C4-2B (cell line): Measurements from ENCODE around the gene GPC5.
"Not testable (repeated sequence)": the region's sequence is repeated elsewhere in the genome, so short reads cannot be mapped to it uniquely, and the experiment has no call there.

Experiments
- H3K27ac ChIP-seq: fragments of 450-650 bp; 2 replicates; pipeline ENCODE4 v1.5.1; 2017
- ZFX ChIP-seq: fragments of 450-650 bp; IDR thresholded peaks from 2 replicates; pipeline ENCODE4 v1.6.1; 2017
- TF ChIP-seq, protein P1 (sequence below): fragments of 450-650 bp; conservative IDR thresholded peaks from 2 replicates; pipeline ENCODE4 v1.5.1; 2017; ENCODE audit warnings: mild to moderate bottlenecking

Gene GPC5

GRCh38 chr13:92849381-92849780, 1451.0 kb downstream of the GPC5 start:
- TF ChIP-seq, protein P1, sequence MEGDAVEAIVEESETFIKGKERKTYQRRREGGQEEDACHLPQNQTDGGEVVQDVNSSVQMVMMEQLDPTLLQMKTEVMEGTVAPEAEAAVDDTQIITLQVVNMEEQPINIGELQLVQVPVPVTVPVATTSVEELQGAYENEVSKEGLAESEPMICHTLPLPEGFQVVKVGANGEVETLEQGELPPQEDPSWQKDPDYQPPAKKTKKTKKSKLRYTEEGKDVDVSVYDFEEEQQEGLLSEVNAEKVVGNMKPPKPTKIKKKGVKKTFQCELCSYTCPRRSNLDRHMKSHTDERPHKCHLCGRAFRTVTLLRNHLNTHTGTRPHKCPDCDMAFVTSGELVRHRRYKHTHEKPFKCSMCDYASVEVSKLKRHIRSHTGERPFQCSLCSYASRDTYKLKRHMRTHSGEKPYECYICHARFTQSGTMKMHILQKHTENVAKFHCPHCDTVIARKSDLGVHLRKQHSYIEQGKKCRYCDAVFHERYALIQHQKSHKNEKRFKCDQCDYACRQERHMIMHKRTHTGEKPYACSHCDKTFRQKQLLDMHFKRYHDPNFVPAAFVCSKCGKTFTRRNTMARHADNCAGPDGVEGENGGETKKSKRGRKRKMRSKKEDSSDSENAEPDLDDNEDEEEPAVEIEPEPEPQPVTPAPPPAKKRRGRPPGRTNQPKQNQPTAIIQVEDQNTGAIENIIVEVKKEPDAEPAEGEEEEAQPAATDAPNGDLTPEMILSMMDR = no peak
- no peak overlapping the region for H3K27ac ChIP-seq

- H3K27ac ChIP-seq = no peak overlapping the region
- TF ChIP-seq, protein P1 = no peak
- TF ChIP-seq ZFX = no peak
Observed at GRCh38 chr13:92864584-92865284, 1466.3 kb downstream of the GPC5 start.

- H3K27ac ChIP-seq = no peak overlapping the region
- TF ChIP-seq ZFX = no peak
Observed at GRCh38 chr13:92873029-92873428, 1474.6 kb downstream of the GPC5 start.

- no peak overlapping the region for H3K27ac ChIP-seq
- TF ChIP-seq ZFX = no peak
Observed at GRCh38 chr13:92886535-92887077, 1488.2 kb downstream of the GPC5 start.

DNA sequence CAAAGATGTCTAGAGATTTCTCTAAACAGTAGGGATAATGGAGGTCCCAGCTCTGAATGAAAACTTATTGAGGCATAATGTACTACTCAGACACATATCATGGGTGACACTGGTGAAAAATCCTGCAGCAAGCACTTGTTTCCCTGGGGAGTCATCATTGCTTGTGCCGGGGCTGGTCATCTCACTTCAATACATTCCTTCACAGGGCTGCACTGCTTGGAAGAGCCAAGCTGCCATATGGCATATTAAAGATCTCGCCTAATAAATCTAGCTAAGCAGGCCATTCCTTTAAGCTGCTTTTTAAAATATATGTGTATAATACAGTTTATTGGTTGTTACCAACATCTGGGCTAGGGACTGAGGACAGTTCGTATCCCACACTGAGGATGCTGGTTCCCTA, 1496.0 kb downstream of the GPC5 start:
- H3K27ac ChIP-seq = no peak overlapping the region
- TF ChIP-seq ZFX = no peak

- H3K27ac ChIP-seq = no peak overlapping the region
- no peak for TF ChIP-seq ZFX
- TF ChIP-seq, protein P1 = peak; percentile 53
Observed at GRCh38 chr13:92896842-92897241, 1498.4 kb downstream of the GPC5 start.

DNA sequence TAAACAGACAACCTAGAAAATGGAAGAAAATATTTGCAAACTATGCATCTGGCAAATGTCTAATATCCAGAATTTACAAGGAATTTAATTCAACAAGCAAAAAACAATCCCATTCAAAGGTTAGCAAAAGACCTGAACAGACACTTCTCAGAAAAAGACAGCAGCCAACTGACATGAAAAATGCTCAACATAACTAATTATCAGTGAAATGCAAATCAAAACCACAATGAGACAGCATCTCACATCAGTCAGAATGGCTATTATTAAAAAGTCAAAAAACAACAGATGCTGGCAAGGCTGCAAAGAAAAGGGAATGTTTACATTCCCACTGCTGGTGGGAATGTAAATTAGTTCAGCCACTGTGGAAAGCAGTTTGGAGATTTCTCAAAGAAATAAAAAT, 1500.5 kb downstream of the GPC5 start:
- not testable (repeated sequence) for H3K27ac ChIP-seq

- H3K27ac ChIP-seq = no peak overlapping the region
- no peak for TF ChIP-seq ZFX
- TF ChIP-seq, protein P1 = no peak
Observed at GRCh38 chr13:92900446-92900845, 1502.0 kb downstream of the GPC5 start.

GRCh38 chr13:92901739-92902138, 1503.3 kb downstream of the GPC5 start:
- no peak overlapping the region for H3K27ac ChIP-seq
- TF ChIP-seq ZFX = no peak
- TF ChIP-seq, protein P1 = no peak

DNA sequence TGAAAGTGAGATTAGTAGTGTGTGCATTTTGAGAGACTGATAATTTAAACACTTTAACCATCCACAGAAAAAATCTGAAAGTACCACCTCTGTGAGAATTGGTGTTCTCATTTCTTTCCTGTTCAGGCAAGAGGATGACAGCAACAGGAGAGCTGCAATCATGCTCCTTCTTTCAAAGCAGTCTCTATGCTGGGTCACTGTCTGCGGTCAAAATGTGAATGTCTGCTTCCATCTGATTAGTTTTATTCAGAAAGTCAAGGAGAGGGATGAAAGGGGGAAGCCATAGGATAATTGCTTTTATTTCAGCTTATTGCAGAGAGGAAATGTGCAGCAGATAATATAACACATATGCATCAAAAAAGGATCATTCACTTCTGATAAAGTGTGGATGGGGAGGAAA, 1514.2 kb downstream of the GPC5 start:
- H3K27ac ChIP-seq = no peak overlapping the region
- TF ChIP-seq, protein P1 = no peak
- TF ChIP-seq ZFX = no peak
